ENCODE data around the gene KANK2.

DNA sequence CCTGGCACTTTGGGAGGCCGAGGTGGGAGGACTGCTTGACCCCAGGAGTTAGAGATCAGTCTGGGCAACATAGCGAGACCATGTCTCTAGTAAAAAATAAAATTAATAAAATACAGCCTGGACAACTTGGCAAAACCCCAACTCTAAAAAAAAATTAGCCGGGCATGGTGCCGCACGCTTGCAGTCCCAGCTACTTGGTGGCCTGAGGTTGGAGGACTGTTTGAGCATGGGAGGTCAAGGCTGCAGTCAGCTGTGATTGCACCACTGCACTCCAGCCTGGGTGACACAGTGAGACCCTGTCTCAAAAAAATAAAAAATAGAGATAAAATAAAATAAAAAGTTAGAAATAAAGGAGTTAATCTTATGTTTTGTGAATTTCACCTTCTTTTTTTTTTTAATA lies 26.2 kb downstream of the KANK2 start:
- TF ChIP-seq, protein P1, sequence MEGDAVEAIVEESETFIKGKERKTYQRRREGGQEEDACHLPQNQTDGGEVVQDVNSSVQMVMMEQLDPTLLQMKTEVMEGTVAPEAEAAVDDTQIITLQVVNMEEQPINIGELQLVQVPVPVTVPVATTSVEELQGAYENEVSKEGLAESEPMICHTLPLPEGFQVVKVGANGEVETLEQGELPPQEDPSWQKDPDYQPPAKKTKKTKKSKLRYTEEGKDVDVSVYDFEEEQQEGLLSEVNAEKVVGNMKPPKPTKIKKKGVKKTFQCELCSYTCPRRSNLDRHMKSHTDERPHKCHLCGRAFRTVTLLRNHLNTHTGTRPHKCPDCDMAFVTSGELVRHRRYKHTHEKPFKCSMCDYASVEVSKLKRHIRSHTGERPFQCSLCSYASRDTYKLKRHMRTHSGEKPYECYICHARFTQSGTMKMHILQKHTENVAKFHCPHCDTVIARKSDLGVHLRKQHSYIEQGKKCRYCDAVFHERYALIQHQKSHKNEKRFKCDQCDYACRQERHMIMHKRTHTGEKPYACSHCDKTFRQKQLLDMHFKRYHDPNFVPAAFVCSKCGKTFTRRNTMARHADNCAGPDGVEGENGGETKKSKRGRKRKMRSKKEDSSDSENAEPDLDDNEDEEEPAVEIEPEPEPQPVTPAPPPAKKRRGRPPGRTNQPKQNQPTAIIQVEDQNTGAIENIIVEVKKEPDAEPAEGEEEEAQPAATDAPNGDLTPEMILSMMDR (IDR thresholded peaks at IDR 0.05; ENCODE audit: low read depth, low read length) = no peak
- TF ChIP-seq POLR2A (IDR thresholded peaks at IDR 0.05; ENCODE audit: extremely low read depth, insufficient read length) = no peak
- TF ChIP-seq, protein P2, sequence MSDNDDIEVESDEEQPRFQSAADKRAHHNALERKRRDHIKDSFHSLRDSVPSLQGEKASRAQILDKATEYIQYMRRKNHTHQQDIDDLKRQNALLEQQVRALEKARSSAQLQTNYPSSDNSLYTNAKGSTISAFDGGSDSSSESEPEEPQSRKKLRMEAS (IDR thresholded peaks at IDR 0.05; ENCODE audit: low read depth, low read length) = no peak

All from NB4 (cell line).